GM12873 (cell line): ENCODE results near the gene CSF1R.

Source experiments
- CTCF ChIP-seq: IDR thresholded peaks from 2 replicates; pipeline ENCODE4 v1.5.1; 2012; ENCODE audit warnings: low read depth, mild to moderate bottlenecking, moderate library complexity, low read length, control low read depth; ENCODE audit not compliant: insufficient read depth; ENCODE audit errors: missing control alignments

The CSF1R gene

GRCh38 chr5:150108711-150109514 lies 22.6 kb upstream of the CSF1R start:
- no peak for TF ChIP-seq CTCF

- no peak for TF ChIP-seq CTCF
These were observed 21.6 kb upstream of the CSF1R start for GRCh38 chr5:150107909-150108447.

- no peak for TF ChIP-seq CTCF
These were observed 20.5 kb upstream of the CSF1R start for GRCh38 chr5:150106674-150107426.

GRCh38 chr5:150105928-150106615 lies 19.7 kb upstream of the CSF1R start:
- TF ChIP-seq CTCF: no peak

- no peak for TF ChIP-seq CTCF
These were observed 18.2 kb upstream of the CSF1R start for GRCh38 chr5:150104550-150104870.

GRCh38 chr5:150103678-150104549 lies 17.6 kb upstream of the CSF1R start:
- TF ChIP-seq CTCF: no peak
